GM19467 (cell line): ENCODE measurements around the gene AQP1.

ENCODE experiments used
- ATAC-seq: cut with Tn5 transposase; IDR thresholded peaks from one replicate; pipeline ENCODE4 v1.9.1; 2021; ENCODE audit warnings: mild to moderate bottlenecking, moderate library complexity; ENCODE audit not compliant: unreplicated experiment

Gene AQP1

DNA sequence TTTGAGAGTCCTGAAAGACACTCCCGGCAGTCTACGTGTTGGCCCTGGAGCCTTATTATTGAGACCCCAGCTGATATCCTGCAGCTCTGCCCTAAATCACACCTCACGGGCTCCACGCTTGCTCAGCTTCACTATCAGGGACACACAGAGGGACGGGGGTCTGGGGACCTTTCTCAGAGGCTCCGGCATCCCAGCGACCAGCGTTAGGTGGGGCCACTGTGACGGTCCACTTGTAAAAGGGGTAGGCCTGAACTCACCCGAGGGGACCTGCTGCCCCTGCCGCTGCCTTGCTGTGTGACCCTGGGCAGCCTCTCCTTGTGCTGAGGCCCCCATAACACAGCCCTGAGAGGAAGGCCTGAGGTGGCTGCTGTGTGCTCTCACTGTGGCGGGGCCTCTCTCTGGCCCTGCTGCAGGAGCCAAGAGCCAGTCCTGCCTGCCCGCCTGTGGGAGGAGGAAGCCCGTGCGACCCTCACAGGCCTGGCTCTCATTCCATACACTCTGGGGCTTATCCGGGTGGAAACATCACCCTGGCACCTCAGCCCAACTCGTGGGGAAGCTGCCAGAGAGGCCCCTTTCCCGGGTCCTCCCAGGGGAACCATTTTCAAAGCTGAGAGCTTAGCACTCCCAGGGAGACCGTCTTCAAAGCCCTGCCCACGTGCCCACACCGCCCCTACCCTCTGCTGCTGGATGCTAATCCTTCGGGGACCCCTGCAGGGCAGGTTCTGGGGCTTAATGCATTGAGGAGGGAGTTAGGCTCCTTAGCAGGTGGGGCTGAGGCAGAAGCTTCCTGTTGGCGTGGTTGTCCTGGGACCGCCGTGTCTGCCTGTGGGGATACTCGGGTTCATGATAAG lies 21.7 kb downstream of the AQP1 start:
- ATAC-seq: no peak

DNA sequence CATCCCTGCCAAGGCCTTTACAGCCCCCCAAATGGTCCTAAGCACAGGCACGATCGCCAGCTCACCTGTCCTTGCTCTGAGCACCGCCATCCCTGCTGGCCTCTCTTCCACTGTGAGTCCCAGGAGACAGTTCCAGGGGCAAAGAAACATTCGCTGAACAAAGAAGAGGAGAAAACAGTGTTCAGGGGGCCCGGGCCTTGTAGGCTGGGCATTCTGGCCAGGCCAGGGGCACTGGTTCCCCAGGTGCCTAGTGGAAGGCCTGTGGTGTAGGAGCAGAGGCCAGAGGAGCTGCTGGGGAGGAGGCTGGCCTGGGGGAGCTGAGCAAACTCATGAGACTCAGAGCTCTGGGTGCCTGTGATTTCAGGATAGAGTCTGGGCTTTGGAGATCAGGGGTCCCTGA lies 22.6 kb downstream of the AQP1 start:
- ATAC-seq: no peak

DNA sequence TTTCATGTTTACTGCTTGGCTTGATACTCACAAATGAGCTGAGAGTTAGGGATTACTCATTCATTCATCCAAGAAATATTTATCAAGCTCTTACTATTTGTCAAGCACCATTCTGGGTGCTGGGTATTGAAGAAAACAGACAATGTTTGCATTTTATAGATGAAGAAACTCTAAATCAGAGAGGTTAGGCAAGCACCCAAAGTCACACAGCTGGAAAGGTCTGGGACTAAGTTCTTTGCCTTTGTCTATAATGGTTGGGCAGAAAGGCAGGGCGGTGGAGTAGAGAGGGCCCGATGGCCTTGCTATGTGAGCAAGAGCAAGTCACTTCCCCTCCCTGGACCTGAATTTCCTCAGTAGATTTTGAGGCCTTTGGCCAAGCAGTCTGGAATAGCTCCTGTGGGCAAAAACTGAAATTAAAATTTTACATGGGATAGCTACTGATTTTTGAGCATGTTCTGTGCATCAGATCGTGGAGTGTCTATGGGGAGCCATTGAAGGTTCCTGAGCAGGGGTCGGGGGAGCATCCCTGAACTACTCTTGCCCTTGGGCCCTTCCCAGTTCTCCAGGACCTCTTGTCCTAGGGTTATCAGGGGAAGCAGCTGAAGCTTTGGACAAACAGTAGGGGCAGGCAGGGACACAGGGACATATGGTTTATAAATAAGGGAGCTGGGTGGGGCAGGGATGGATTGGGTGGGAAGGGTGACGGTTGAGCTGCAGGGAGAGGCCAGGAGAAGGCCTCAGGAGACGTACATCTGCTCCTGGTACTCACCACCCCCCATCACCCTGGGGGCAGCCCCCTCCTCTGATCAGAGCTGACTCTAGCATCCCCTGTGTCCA lies 23.3 kb downstream of the AQP1 start:
- no peak for ATAC-seq

DNA sequence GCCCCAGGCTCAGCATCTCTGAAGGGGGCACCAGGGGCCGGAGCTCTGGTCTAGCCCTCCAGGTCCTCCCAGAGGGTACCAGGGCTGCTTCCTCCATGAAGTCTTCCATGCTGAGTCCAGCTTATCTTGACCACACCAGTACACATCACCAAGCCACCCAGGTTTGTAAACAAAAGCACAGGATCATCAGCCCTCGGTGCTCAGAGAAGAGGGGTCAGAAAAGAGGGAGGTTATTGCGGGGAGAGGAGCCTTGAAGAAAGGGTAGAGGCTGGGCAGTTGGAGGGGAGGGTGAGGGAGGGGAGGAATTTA lies 23.9 kb downstream of the AQP1 start:
- no peak for ATAC-seq

DNA sequence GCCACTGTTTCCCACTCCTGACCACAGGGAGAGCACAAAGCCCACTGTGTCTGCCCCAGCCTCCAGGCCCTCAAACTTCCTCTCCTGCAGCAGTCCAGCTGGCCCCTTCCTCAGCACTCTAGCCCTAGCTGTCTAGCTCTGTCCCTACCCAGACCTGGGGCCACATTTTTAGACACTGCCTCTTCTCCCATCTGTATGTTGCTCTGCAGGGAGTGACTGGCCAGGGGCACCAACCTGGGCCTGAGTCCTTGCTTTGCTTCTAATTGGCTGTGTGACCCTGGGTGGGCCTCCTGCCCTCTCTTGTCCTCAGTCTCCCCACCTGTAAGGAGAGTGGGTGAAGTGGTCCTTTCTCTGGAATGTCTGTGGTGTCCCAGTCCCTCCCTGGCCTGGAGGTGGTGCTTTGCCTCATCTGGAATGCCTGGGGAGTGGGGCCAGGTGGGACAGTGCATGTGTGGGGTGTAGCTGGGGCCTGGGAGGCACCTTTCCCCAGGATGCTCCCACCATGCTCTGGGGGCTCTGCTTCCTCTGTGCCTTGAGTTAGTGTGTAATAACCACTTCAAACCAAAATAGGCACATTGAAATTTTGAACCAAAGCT lies 25.1 kb downstream of the AQP1 start:
- ATAC-seq: no peak

DNA sequence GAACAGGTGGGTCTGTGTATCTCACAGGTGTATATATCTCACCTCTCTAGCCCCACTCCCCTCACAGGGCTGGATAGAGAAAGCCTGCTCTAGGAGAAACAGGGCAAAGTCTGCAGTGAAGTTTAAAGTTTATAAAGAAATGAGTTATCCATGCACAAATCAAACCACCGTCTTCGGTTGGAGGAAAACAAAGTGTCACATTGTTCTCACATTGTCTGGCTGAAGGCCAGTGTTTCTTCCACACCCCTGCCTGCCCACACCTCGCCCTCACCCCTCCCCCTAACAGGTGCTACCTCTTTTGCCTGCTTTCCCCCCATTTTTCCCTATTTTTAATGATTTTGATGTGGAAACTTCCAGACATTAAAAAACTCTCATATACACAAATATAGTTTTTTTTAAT lies 25.8 kb downstream of the AQP1 start:
- no peak for ATAC-seq

DNA sequence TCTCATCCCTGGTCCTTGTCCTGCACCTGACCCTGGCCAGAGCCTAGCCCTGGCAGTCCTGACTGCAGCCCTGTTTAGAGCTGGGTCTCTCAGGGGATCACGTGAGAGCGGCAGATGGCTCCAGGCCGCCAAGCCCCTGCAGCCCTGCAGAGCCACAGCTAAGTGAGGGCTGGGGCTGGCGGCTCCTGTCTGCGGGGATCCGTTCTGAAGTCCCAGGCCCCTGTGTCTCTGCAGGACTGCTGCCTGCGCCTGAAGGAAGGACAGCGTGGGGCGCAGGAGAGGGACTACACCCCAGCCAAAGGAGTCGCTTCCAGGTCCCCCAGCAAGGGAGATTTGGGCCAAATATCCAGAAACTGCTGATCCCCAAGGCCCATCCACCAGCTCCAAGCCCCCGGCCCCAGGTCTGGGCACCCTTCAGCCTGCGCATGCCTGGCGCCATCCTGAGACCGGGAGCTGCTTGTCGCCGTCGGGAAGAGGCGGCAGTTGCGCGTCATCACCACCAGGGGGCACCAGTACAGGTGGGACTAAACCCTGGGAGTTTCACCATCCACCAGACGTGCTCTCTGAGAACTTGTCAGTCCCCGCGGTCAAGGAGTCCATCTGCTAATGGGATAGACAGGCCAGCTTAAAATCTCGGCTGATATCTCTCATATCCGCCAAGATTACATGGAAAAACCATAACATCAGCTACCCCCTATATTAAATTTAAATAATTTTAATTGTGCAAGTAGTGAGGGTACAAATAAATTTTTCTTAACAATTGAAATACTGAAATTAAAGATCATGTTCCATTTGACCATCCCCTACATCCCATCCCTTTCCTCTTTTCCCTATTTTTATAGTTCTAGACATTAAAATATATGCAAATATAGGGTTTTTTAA lies 27.0 kb downstream of the AQP1 start:
- ATAC-seq: peak; percentile 75

DNA sequence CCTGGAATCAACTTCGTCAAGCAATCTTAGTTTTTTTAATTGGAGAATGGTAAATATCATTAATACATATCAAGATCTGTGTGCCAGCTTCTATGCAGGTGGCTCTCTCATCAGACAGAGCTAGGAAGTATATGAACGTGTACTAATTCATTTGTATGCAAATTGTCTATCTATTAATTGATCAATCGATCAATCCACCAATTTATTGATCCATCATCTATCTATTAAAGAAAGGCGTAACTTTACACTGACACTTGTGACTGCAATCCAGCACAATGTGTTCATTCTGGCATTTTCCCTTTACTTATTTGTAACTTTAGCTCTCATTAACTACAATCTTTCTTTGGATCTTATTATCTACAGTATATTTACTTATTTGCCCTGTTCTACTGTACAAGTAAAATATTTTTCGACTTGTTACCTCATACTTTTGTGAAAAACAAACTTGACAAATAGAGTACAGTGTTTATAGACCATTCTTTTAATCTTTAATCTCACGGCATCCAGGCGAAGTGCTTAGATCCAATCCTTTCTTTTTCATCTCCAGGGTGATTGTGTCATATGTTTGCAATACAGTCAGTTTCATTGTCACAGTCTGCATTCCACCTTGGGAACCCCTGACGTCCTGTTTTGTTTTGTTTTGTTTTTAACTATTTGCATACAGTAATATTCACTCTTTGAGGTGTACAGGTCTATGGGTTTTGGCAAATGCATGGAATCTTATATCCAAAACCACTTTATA lies 30.1 kb downstream of the AQP1 start:
- ATAC-seq: no peak

DNA sequence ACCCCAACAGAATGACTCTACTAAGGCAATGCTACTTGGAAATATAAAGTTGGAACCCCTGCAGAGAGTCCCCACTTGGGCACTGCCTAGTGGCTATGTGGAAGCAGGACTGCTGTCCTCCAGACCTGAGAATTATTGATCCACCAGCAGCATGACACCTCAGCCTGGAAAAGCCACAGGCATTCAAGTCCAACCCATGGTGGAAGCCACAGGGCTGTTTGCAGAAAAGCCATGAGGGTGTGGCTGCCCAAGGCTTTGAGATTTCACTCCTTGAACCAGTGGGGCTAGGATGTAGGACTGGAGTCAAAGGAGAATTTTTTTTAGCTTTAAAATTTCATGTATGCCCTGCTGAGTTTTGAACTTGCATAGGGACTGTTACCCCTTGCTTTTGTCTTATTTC lies 38.5 kb downstream of the AQP1 start:
- no peak for ATAC-seq

DNA sequence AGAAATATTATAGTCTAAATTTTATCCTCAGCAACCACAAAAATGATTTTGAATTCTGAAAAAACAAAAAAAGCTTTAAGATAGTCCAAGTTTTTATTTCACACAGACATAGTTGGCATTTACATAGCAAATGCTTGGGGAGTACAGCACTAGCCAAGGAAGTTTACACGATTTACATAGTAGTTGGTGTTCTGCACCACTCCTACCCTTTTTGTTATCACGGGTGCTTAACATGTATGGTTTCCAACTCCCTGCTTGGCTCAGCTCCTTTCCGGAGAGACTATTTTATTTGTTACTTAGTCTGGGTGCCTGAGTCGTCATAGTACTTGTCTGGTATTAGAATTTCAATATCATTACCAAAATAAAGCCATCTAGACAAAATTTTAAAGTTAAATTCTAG lies 43.3 kb downstream of the AQP1 start:
- no peak for ATAC-seq

DNA sequence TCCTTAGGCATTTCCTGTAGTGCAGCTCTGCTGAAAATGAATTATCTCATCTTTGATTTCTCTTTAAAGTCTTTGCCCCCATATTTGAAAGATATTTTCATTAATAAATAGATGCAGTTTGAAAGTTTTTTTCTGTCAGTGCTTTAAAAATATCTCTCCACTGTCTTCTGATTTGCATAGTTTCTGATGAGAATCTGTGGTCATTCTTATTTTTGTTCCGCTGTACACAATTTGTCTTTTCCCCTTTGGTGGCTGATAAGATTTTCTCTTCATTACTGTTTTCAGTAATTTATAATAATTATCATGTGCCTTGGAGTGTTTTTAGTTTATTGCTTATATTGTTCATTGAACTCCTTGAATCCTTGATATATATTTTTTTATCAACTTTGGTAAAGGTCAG lies 45.1 kb downstream of the AQP1 start:
- ATAC-seq: no peak

DNA sequence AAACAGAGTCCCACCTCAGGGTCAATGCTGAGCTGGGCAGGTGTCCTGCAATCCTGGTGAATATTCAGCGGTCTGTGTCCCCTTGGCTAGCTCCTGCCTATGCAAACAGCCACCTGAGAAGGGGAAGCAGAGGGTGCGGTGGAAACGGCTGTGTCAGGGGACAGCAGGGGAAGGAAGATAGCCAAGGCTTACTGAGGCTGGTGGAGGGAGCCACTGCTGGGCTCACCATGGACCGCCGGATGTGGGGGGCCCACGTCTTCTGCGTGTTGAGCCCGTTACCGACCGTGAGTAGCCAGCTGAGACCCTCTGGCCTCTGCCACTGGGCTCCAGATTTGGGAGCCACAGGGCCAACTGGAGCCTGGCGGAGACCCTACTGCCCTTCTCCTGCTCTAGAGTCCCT lies 52.2 kb downstream of the AQP1 start, which contains the start of gene GHRHR:
GHRHR (plus strand) TSS at position 112 of the 400 bp plus-strand sequence; CDS start at position 228, 116 bp downstream.
- no peak for ATAC-seq

DNA sequence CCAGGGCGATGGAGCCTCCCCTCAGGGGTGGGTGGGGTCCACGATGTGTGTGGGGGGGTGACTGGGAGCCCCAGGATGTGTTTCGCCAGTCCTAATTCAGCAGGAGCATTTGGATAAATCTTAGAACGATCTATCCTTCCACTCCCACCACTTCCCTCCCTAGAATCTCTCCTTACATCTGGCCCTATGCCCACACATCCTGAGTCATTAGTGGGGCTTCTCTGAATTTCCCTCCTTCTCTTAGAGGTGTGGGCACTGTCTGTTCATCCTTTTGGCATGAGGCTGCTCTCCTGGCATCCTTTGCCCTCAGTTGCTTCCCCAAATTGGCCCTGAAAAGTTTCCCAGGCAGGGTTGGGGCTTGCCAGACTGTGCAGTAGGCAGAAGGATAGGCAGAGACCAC lies 53.7 kb downstream of the AQP1 start:
- no peak for ATAC-seq

DNA sequence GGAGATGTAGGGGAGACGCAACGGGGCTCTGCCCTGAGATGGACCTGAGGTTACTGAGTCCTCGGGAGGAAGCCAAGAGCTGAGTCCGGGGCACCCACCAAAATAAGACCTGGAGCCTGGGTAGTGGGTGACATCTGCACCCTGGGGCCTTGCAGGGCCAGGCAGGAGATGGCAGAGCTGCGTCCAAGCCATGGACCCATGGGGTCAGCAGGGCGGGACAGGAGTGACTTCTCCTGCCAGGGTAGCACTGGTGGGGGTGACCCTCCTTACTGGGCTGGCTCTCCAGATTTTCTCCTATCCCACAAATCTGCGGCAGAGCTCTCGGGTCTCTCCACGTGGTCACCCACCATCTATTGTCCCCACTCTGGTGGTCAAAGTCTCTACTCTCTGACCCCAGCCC lies 54.2 kb downstream of the AQP1 start:
- ATAC-seq: no peak

DNA sequence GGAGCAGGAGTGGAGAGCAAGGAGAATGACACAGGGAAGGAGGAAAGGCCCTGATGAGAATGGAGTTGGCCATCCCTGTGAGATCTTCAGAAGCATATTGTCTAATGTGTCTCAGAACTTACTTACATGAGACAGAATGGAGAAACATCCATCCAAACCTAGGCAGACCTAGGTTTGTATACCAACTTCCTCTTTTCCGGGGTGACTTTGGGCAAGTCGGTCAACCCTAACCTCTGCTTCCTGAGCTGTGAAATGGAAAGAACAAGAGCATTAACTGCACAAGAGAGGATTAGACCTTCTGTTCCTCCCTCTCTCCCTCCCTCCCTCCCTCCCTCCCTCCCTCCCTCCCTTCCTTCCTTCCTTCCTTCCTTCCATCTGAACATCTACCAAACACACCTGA lies 56.6 kb downstream of the AQP1 start:
- ATAC-seq: no peak

DNA sequence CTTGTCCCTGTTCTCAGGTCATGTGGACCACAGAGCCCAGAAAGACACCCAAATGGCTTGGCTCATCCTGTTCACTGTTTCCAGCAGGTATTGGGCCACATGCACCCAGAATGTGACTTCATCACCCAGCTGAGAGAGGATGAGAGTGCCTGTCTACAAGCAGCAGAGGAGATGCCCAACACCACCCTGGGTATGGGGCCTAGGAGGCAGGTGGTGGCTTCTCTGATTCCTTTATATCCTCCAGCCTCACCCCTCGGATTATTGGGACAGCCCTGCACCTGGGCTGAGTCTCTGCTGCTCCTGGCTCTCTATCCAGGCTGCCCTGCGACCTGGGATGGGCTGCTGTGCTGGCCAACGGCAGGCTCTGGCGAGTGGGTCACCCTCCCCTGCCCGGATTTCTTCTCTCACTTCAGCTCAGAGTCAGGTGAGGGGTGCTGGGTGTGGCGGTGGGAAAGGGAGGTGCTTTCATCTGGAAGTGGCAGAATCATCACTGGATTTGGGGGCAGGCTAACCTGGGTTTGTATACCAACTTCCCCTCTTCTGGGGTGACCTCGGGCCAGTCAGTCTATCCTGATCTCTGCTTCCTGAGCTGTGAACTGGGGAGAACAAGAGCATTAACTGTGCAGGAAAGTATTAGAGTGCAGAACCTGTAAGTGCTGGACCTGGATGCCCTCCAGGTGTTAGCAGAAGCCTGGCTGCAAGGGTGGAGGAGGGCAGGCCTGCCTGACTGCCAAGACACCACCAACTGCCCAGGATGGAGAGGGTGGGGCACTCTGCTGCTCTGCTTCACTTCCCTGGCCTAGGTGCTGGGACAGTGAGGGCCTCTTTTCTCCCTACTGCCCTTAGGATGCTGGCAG lies 57.3 kb downstream of the AQP1 start:
- ATAC-seq: no peak

DNA sequence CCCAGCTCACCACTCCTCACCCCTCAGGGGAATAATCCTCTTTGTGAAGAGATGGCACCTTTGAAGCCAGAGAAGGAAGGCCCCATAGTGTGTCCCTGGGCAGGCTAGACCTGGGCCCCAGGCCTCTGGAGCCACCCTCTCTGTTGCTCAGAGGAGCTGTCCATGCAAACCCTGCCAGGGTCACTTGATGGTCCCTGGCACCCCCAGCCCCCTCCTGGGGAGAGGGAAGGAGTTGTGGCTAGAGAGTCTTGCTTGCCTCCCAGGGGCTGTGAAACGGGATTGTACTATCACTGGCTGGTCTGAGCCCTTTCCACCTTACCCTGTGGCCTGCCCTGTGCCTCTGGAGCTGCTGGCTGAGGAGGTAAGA lies 57.9 kb downstream of the AQP1 start:
- ATAC-seq: no peak

DNA sequence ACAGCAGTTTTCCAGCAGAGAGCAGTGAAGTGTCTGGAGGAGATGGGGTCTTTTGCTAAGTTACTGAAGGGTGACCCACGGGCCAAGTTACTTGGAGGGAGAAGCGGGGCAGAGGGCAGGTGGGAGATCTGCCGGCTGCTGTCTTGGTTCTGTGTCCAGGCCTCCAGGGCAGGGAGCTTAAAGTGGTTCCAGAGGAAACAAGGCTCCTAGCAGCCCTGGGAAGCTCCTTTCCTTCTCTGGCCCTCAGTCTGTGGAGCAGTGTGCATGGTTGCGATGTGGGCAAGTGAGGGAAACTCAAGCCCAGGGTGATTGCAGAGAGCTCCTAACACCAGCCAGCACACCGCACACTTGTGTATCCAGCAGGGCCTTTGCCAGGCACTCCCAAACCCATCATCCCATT lies 58.4 kb downstream of the AQP1 start:
- no peak for ATAC-seq

DNA sequence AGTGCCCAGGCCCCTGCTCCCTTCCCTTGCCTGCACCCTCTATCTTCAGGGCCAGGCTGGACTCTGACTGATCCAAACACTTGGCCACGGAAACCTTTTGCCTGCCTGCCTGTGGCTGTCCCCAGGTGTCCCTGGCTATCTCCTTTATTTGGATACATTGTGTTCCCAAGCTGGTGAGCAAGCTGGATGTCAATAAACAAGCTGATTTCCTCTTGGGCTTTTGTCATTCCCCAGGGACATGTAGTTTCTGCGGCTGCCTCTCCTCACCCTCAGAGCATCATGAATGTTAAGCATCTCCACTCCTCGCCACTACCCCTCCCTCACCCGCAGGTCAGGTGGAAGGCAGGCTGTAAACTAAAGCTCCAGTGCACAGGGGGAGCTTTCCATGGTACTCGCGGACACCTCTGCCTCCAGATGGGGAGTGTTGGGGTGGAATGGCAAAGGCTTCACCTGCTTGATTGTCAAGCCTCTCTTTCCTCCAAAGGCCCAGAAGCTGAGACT lies 59.0 kb downstream of the AQP1 start:
- ATAC-seq: no peak
